ENCODE results near the gene CREB5. TPM values are rescaled to one million over a fixed set of nuclear protein-coding genes. Genes with fewer than 3 reads are reported as not detected.

CREB5 gene
- total and polyA plus RNA-seq, 8 donors: 2.5 to 11.5 (median 3.6) TPM

- intact Hi-C loops (cut with DNase I): no loop called here
- no peak overlapping the region for H3K27ac ChIP-seq
- TF ChIP-seq, protein P1, sequence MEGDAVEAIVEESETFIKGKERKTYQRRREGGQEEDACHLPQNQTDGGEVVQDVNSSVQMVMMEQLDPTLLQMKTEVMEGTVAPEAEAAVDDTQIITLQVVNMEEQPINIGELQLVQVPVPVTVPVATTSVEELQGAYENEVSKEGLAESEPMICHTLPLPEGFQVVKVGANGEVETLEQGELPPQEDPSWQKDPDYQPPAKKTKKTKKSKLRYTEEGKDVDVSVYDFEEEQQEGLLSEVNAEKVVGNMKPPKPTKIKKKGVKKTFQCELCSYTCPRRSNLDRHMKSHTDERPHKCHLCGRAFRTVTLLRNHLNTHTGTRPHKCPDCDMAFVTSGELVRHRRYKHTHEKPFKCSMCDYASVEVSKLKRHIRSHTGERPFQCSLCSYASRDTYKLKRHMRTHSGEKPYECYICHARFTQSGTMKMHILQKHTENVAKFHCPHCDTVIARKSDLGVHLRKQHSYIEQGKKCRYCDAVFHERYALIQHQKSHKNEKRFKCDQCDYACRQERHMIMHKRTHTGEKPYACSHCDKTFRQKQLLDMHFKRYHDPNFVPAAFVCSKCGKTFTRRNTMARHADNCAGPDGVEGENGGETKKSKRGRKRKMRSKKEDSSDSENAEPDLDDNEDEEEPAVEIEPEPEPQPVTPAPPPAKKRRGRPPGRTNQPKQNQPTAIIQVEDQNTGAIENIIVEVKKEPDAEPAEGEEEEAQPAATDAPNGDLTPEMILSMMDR (IDR thresholded peaks at IDR 0.05): no peak
- WGBS, 2 donors: 65% methylated on average over 4 of the region's 4 CpGs
- DNase-seq (no peak), ATAC-seq (no peak), FAIRE-seq (no peak)
- no peaks in the 10 kb centered on the region for H3K27me3 ChIP-seq
- H3K36me3 ChIP-seq: no peaks in the 10 kb centered on the region
- no peak overlapping the region for H3K4me3 ChIP-seq
- no peaks in the 10 kb centered on the region for H3K4me1 ChIP-seq
- H3K9me3 ChIP-seq: no peaks in the 10 kb centered on the region
Observed at GRCh38 chr7:28744951-28745350, 332.6 kb downstream of the CREB5 start.

GRCh38 chr7:28745351-28745750 is 333.0 kb downstream of the CREB5 start:
- 81 to 98% methylated on average over 3 of the region's 3 CpGs for WGBS, 2 donors
- intact Hi-C loops (cut with DNase I): no loop called here
- Histone ChIP-seq H3K4me3 (no peak overlapping the region), H3K9me3 (no peaks in the 10 kb centered on the region), H3K36me3 (no peaks in the 10 kb centered on the region), H3K27me3 (no peaks in the 10 kb centered on the region), H3K4me1 (no peaks in the 10 kb centered on the region), H3K27ac (no peak overlapping the region)
- ATAC-seq: no peak
- DNase-seq: no peak
- TF ChIP-seq, protein P1 (IDR thresholded peaks at IDR 0.05): no peak
- no peak for FAIRE-seq

GRCh38 chr7:28747404-28747803 is 335.1 kb downstream of the CREB5 start:
- FAIRE-seq (no peak), ATAC-seq (no peak), DNase-seq (no peak)
- Histone ChIP-seq H3K4me3 (no peak overlapping the region), H3K27me3 (no peaks in the 10 kb centered on the region), H3K4me1 (no peaks in the 10 kb centered on the region), H3K27ac (no peak overlapping the region), H3K9me3 (no peaks in the 10 kb centered on the region), H3K36me3 (no peaks in the 10 kb centered on the region)
- TF ChIP-seq, protein P1 (IDR thresholded peaks at IDR 0.05): no peak
- WGBS, 2 donors: 62 to 72% methylated on average over 5 of the region's 5 CpGs
- intact Hi-C loops (cut with DNase I): no loop called here

- TF ChIP-seq, protein P1 (IDR thresholded peaks at IDR 0.05): no peak
- Histone ChIP-seq H3K4me3 (no peak overlapping the region), H3K27me3 (no peaks in the 10 kb centered on the region), H3K27ac (no peak overlapping the region), H3K36me3 (no peaks in the 10 kb centered on the region), H3K4me1 (no peaks in the 10 kb centered on the region), H3K9me3 (no peaks in the 10 kb centered on the region)
- DNase-seq (no peak), ATAC-seq (no peak), FAIRE-seq (no peak)
- intact Hi-C loops (cut with DNase I): no loop called here
- 81 to 83% methylated on average over 3 of the region's 3 CpGs for WGBS, 2 donors
Observed at GRCh38 chr7:28747854-28748253, 335.5 kb downstream of the CREB5 start.

DNA sequence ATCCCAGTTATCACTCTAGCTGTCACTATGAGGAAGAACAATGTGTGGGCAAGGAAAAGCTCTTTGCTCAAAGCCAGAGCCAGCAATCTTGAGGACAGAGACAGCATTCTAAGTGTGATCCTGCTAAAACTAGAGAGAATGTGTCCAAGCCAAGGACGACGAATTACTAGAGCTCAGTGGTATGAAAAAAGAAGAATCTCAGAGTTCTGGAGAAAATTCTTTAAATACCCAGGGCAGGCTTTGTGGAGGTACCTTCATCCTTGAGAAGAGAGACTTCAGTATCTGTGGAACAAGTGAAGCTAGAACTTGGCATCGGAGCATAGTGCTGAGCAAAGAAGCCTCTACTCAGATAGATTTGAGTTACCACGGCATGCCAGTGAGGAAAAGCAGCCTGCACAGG is 336.0 kb downstream of the CREB5 start:
- Histone ChIP-seq H3K4me3 (no peak overlapping the region), H3K4me1 (no peaks in the 10 kb centered on the region), H3K27ac (no peak overlapping the region), H3K27me3 (no peaks in the 10 kb centered on the region), H3K9me3 (no peaks in the 10 kb centered on the region), H3K36me3 (no peaks in the 10 kb centered on the region)
- TF ChIP-seq, protein P1 (IDR thresholded peaks at IDR 0.05): no peak
- ATAC-seq (no peak), DNase-seq (no peak), FAIRE-seq (no peak)
- 75 to 80% methylated on average over 4 of the region's 4 CpGs for WGBS, 2 donors
- intact Hi-C loops (cut with DNase I): no loop called here

All from pancreas (tissue), 10 donors.